GM15510 (cell line): ENCODE data around the gene TRIOBP.
A peak's percentile ranks its signal among the peaks of the same experiment; 100 is the strongest.

Source experiments
- POLR2A ChIP-seq: IDR thresholded peaks from 3 replicates; pipeline ENCODE4 v1.6.1; 2011; ENCODE audit warnings: borderline replicate concordance; ENCODE audit not compliant: insufficient read length; ENCODE audit errors: extremely low read depth

The TRIOBP gene

DNA sequence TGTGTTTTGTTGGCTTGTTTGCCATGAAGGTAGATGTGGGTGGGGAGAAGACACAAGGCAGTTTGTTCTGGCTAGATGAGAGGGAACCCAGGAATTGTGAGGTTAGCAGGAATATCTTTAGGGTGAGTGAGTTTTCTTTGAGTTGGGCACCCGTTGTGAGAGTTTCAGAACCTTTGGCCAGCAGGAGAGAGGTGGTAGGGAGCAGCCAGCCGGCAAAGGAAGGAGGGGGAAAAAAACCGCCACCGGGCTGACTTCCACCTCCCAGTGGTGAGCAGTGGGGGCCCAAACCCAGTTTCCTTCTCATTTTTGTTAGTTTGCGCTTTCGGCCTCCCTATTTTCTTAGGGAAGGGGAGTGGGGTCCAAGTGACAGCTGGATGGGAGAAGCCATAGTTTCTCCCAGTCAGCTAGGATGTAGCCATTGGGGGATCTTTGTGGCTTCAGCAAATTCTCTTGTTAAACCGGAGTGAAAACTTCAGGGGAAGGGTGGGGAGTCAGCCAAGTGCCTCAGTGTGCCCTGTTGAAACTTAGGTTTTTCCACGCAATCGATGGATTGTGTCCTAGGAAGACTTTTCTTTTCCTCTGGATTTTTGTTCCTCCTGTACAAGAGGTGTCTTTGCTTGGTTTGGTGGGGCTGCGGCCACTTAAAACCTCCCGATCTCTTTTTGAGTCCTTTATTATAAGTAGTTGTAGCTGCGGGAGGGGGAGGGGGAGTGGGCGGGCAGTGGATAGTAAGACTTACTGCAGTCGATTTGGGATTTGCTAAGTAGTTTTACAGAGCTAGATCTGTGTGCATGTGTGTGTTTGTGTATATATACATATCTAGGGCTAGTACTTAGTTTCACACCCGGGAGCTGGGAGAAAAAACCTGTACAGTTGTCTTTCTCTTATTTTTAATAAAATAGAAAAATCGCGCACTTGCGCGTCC is 109.8 kb downstream of the TRIOBP start:
- TF ChIP-seq POLR2A: no peak

DNA sequence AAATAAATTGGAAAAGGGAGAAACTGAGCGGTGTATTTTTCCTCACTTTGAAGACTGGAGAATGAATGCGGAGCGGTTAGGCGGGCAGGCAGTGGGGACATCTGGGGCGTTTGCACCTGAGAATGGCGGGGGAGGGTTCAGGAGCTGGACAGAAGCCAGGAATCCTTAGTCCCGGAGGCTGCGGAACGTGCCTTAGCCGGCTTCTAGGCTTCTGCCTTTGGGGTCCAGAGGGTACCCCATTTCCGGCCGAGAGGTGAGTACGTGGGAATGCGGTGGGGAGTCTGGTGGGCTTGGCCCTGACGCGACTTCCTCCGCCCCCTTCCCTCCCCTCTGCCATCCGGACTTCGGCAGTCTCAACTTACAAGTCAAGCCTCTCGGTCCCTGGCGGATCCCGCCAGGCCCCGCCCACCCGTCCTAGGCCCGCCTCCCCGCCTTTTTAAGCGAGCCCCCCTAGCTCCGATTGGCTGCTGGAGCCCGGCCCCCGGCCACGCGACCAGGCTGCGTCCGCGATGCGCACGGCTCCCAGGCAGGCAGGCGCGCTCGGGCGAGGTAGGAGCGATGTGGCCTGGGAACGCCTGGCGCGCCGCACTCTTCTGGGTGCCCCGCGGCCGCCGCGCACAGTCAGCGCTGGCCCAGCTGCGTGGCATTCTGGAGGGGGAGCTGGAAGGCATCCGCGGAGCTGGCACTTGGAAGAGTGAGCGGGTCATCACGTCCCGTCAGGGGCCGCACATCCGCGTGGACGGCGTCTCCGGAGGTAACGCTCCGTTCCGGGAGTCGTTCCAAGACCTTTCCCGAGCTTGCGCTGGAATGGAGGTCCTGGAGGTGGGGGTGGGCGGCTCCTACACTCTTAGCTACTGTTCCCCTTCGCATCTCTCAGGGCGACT is 110.8 kb downstream of the TRIOBP start, which contains the start of gene GCAT:
GCAT (plus strand) TSS at position 525 of the 884 bp plus-strand sequence; CDS start at position 559, 34 bp downstream.
- peak; percentile 58 for TF ChIP-seq POLR2A

DNA sequence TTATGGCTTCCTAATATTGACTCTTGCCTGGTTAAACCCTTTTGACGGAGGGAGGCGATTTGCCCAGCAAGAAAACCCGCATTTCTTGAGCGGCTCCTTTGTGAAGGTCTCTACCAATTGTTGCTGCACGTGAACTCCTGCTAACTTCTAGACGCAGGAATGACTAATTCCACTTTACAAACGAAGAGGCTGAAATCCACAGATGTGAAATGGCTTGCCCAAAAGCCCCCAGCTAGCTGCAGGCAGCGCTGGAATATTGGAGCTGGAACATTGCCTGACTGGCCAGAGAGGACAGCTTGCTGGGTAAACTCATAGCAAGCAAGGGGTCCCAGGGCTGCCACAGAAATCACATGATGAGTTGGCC is 111.4 kb downstream of the TRIOBP start:
- TF ChIP-seq POLR2A: no peak

DNA sequence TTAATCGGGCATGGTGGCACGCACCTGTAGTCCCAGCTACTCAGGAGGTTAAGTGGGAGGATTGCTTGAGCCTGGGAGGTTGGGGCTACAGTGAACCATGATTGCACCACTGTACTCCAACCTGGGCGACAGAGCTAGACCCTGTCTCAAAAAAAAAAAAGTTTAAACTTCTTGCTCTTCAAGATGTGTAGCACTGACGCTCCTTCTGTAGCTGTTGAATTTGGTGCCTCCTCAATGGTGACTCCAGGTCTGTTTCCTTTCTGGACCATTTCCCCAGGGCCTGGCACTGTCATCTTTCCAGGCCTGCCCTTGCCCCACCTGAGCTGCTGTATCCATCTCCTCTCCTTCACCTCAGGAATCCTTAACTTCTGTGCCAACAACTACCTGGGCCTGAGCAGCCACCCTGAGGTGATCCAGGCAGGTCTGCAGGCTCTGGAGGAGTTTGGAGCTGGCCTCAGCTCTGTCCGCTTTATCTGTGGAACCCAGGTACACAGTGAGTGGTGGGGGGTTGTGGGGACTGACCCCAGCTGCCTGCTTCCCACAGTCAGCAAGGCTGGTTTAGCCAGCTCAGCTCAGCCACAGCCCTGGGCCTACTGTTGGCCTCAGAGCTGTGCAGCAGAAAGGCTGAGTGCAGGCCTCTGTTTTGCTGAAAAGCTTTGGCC is 113.0 kb downstream of the TRIOBP start:
- no peak for TF ChIP-seq POLR2A

DNA sequence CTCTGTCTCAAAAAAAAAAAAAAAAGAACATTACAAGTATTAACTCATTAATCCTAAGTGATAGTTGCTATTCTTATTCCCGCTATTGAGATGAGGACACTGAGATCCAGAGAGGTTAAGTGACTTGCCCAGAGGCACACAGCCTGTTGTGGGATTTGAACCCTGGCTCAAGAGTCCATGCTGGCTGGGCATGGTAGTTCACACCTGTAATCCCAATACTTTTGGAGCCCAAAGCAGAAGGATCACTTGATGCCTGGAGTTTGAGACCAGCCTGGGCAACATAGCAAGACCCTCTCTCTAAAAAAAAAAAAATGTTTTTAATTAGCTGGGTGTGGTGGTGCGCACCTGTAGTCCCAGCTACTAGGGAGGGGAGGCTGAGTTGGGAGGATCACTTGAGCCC is 115.0 kb downstream of the TRIOBP start:
- no peak for TF ChIP-seq POLR2A

DNA sequence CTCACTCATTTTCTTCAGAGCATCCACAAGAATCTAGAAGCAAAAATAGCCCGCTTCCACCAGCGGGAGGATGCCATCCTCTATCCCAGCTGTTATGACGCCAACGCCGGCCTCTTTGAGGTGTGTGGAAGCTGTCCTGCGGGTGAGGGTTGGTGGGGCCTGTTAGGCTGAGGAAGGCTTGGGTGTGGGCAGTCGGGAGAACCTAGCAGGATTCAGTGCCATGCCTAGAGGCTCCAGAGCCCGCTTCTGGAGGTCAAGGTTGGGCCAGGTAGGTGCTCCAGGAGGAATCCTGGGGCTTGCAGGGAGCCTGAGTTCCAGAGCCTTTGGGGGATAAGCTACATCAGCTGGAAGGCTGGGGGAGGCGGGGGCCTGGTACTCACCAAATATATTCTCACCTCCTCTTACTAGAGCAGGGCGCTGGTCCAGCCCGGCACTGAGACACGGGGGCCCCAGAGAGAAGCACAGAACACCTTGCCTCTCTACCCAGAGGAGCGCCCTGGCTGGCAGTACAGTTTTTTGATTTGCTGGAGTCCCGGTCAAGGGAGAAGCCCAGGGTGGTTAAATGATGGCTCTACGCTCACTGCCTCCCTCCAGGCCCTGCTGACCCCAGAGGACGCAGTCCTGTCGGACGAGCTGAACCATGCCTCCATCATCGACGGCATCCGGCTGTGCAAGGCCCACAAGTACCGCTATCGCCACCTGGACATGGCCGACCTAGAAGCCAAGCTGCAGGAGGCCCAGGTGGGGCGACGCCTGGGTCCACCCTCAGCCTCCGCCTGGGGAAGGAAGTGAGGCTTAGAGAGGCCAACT is 116.2 kb downstream of the TRIOBP start:
- TF ChIP-seq POLR2A: no peak

DNA sequence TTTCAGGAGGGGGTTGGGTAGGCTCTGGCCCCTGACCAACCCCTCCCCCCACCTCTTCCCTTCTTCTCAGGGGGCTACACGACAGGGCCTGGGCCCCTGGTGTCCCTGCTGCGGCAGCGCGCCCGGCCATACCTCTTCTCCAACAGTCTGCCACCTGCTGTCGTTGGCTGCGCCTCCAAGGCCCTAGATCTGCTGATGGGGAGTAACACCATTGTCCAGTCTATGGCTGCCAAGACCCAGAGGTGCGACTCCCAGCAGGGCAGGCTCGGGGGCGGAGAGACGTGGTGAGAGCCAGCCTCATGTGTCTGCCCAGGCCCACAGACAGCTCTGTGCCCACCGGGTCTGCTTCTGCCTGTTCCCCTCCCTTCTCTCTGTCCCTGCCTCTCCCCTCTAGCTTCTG is 118.7 kb downstream of the TRIOBP start:
- TF ChIP-seq POLR2A: no peak

DNA sequence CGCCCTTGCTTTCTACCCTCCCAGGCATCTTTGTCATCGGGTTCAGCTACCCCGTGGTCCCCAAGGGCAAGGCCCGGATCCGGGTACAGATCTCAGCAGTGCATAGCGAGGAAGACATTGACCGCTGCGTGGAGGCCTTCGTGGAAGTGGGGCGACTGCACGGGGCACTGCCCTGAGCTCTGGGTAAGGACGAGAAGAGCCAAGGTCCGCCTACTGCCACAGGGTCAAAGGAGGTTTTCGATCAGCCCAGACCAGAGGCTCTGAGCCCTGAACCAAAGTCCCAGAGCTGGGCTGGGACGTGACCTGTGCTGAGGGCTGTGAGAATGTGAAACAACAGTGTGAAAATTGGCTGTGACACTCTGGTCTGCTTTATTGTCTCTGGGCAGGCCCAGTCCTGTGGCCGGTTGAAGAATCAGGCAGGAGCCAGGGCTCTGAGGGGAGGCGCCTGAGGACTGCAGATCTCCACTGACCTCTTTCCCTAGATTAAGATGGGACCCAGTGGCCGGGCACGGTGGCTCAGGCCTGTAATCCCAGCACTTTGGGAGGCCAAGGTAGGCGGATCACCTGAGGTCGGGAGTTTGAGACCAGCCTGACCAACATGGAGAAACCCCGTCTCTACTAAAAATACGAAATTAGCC is 119.8 kb downstream of the TRIOBP start:
- TF ChIP-seq POLR2A: no peak

DNA sequence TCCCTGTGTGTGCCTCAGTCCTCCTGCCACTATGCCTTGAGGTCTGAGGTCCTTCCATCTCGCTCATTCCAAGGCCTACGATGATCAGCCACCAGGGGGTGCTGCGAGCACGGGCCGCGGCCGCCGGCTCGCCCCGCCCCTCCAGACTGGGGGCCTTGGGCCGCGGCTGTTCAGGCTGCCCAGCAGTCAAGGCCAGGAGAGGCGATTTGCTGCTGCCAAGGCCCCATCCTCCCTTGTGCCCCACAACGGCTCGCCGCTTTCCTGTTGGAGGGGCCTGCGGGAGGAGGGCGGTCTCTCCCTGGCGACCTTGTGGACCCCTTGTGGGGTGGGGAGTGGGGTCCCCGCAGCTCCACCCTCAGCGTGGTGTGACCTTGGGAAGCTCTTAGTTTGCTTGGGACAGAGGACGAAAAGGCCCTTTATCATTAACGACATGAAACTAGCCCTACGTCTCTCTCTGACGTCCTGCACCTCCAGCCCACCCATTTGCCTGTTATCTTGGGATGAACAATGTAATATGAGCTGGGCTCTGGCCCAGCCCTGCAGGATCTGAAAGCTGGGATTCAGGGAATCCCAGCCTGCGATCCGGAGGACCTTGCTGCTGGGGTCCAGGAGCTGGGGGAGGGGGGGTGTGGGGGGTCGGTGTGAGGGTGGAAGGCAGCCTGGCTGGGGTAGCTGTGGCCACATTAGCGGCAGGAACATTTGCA is 121.0 kb downstream of the TRIOBP start:
- TF ChIP-seq POLR2A: no peak

DNA sequence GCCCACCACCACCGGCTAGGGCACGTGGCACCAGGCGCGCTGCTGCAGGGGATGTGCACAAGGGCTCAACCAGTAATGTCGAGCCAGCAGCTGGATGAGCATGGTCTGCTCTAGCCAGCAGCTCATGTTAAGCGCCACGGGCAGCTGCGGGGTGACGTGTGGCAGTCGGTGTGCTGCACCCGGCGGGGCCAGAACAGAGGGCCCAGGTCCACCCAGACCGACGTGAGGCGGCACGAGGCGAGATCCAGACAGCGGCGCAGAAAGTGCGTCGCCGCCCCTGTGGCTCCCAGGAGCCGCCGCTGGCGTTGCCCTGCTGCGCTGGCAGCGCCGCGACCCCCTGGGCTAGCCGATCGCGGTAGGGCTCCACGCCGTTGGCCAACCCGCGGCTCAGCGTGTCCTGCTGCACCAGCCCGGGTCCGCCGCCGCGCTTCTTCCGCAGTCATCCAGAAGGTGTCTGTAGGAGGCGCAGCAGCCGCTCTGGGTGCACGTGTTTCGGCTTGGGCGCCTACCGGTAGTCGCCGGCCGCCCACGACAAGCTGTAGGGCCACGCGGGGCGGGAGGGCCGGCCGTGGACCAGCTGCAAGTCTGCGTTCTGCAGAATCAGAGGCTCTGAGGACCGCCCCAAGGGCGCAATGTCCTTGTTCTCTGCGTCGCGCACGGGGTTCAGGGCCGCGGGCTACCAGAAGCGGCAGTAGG is 121.7 kb downstream of the TRIOBP start:
- TF ChIP-seq POLR2A: no peak

DNA sequence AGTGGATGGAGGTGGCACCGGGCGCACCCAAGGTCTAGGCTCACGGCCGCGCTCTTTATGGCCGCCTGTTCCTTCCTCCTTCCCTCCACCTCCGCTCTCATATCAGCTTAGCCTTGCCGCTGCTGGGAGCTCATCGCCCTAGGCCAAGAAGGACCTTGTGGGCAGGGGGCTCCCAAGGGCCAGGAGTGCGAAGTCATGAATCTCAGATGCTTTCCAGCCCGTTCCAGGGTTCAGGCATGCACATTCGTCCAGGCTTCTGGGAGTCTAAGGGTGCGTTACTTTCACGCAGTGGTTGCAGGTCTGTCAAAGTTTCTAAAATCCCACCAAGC is 122.2 kb downstream of the TRIOBP start:
- TF ChIP-seq POLR2A: no peak

DNA sequence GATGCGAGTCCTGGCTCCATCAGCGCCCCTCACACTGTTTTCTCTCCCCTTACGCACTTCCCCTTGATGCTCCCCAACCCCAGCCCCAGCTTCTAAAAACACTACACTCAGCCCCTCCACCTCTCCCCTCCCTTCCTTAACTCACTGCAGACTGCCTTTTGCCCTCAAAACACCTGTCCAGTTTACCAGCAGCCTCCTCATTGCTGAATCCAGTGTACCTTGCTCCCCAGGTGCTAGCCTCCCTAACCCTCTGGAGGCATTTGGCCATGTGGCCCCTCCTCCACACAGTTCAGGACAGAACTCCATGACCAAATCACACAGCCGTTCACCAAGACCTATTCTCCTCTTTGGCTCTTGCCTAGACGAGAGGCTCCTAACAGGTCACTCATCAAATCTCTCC is 123.5 kb downstream of the TRIOBP start:
- no peak for TF ChIP-seq POLR2A
